Bronchial epithelial cell (primary cell): ENCODE results near the gene SGMS1. TPM values are rescaled to one million over a fixed set of nuclear protein-coding genes. Genes with fewer than 3 reads are reported as not detected.
"Not testable (repeated sequence)": the region's sequence is repeated elsewhere in the genome, so short reads cannot be mapped to it uniquely, and the experiment has no call there.

Experiments used
- DNase-seq: peaks from one replicate; pipeline ENCODE4 v3.0.0-alpha.2; 2010; ENCODE audit warnings: low read depth
- FAIRE-seq: peaks from 2 replicates; lab custom pipeline; 2011; peaks lifted over from hg19 to GRCh38; lab: Jason Lieb, UNC
- H3K27me3 ChIP-seq: 2 replicates; pipeline ENCODE4 v1.5.1; 2011; ENCODE audit warnings: low read length; ENCODE audit not compliant: control insufficient read depth, insufficient read depth
- H3K36me3 ChIP-seq: 2 replicates; pipeline ENCODE4 v1.5.1; 2011; ENCODE audit warnings: low read length; ENCODE audit not compliant: control insufficient read depth, insufficient read depth
- H3K4me3 ChIP-seq: 2 replicates; pipeline ENCODE4 v1.5.1; 2011; ENCODE audit warnings: mild to moderate bottlenecking, low read depth, low read length, control low read depth
- CTCF ChIP-seq: IDR thresholded peaks from 2 replicates; pipeline ENCODE4 v1.5.1; 2011; ENCODE audit warnings: mild to moderate bottlenecking, moderate library complexity, low read length, control low read depth, inconsistent platforms; ENCODE audit not compliant: insufficient read depth, severe bottlenecking
- total RNA-seq: library from RNA; depleted of rRNA; stranded (reverse); fragments of >200 nt; gene quantifications from 2 replicates; pipeline ENCODE4 v1.2.1, GENCODE V29; 2014

The SGMS1 gene
- total RNA-seq, 1 donor from 2014 or later = 21.3 TPM

- DNase-seq (no peak), FAIRE-seq (no peak)
- no peak for TF ChIP-seq CTCF
- Histone ChIP-seq H3K36me3 (no peaks in the 10 kb centered on the region), H3K27me3 (no peaks in the 10 kb centered on the region), H3K4me3 (no peak overlapping the region)
Measured at GRCh38 chr10:50358925-50359687, 264.6 kb downstream of the SGMS1 start.

- TF ChIP-seq CTCF = no peak
- Histone ChIP-seq H3K27me3 (no peaks in the 10 kb centered on the region), H3K4me3 (no peak overlapping the region), H3K36me3 (no peaks in the 10 kb centered on the region)
- DNase-seq (peak; percentile 31), FAIRE-seq (no peak)
Measured at GRCh38 chr10:50358411-50358810, 265.3 kb downstream of the SGMS1 start.

GRCh38 chr10:50356481-50356832, 267.3 kb downstream of the SGMS1 start:
- not testable (repeated sequence) for FAIRE-seq, H3K4me3 ChIP-seq, H3K36me3 ChIP-seq, DNase-seq, H3K27me3 ChIP-seq

- not testable (repeated sequence) for DNase-seq, FAIRE-seq, H3K36me3 ChIP-seq, H3K27me3 ChIP-seq, H3K4me3 ChIP-seq
Measured at GRCh38 chr10:50355693-50356480, 267.9 kb downstream of the SGMS1 start.

- no peaks in the 10 kb centered on the region for H3K27me3 ChIP-seq
- no peak overlapping the region for H3K4me3 ChIP-seq
- DNase-seq (no peak), FAIRE-seq (no peak)
- no peak for TF ChIP-seq CTCF
- H3K36me3 ChIP-seq = no peaks in the 10 kb centered on the region
Measured at GRCh38 chr10:50351483-50352146, 272.1 kb downstream of the SGMS1 start.

- no peak for TF ChIP-seq CTCF
- H3K27me3 ChIP-seq = no peaks in the 10 kb centered on the region
- FAIRE-seq (no peak), DNase-seq (no peak)
- no peaks in the 10 kb centered on the region for H3K36me3 ChIP-seq
- H3K4me3 ChIP-seq = no peak overlapping the region
Measured at GRCh38 chr10:50350366-50350765, 273.4 kb downstream of the SGMS1 start.
